HepG2 (cell line): ENCODE results near the gene NCOA4. TPM values are rescaled to one million over a fixed set of nuclear protein-coding genes. Genes with fewer than 3 reads are reported as not detected.

Source experiments
- AFF4 ChIP-seq: sonication (generic); formaldehyde crosslinking; IDR thresholded peaks from 2 replicates; pipeline ENCODE4 v1.4.0; 2020; ENCODE audit warnings: missing genetic modification reagents
- ARNT ChIP-seq: fragments of 450-650 bp; IDR thresholded peaks from 2 replicates; pipeline ENCODE4 v1.6.1; 2017
- DMTF1 ChIP-seq: sonication (generic); formaldehyde crosslinking; IDR thresholded peaks from 2 replicates; pipeline ENCODE4 v1.4.0; 2020; ENCODE audit warnings: mild to moderate bottlenecking, missing genetic modification reagents
- FOXO1 ChIP-seq: sonication (generic); formaldehyde crosslinking; IDR thresholded peaks from 2 replicates; pipeline ENCODE4 v1.4.0; 2020; ENCODE audit warnings: missing genetic modification reagents
- HDAC2 ChIP-seq: sonication (generic); formaldehyde crosslinking; IDR thresholded peaks from 2 replicates; pipeline ENCODE4 v1.4.0; 2020; ENCODE audit warnings: missing genetic modification reagents
- LCORL ChIP-seq, 2 experiments: fragments of 450-650 bp in 1 of 2; sonication (generic) in 1 of 2; formaldehyde crosslinking in 1 of 2; IDR thresholded peaks; 2 replicates each; pipeline versions ENCODE4 v1.5.0 to v1.6.1; 2017 to 2020; ENCODE audit warnings: antibody characterized with exemption in 1 of 2, missing genetic modification reagents in 1 of 2
- PAX8 ChIP-seq: sonication (generic); formaldehyde crosslinking; IDR thresholded peaks from 2 replicates; pipeline ENCODE4 v1.8.0; 2022; ENCODE audit warnings: mild to moderate bottlenecking, missing genetic modification reagents, borderline replicate concordance
- PITX1 ChIP-seq: sonication (generic); formaldehyde crosslinking; IDR thresholded peaks from 2 replicates; pipeline ENCODE4 v1.5.1; 2020; ENCODE audit warnings: mild to moderate bottlenecking, missing genetic modification reagents
- POLR2A ChIP-seq, 2 experiments: IDR thresholded peaks; 2 replicates each; pipeline ENCODE4 v1.6.1; 2011; ENCODE audit warnings: low read depth in 2 of 2, low read length in 2 of 2, mild to moderate bottlenecking in 1 of 2, moderate library complexity in 1 of 2; ENCODE audit not compliant: insufficient read depth in 1 of 2
- SRY ChIP-seq: sonication (generic); formaldehyde crosslinking; IDR thresholded peaks from 2 replicates; pipeline ENCODE4 v1.8.0; 2022; ENCODE audit warnings: mild to moderate bottlenecking, missing genetic modification reagents
- XRCC5 ChIP-seq: fragments of 200-400 bp; formaldehyde crosslinking; optimal IDR thresholded peaks from 2 replicates; pipeline ENCODE3; 2017; ENCODE audit warnings: mild to moderate bottlenecking, low read length
- ZBED4 ChIP-seq: sonication (generic); formaldehyde crosslinking; IDR thresholded peaks from 2 replicates; pipeline ENCODE4 v1.4.0; 2020; ENCODE audit warnings: missing genetic modification reagents, borderline replicate concordance
- ZNF556 ChIP-seq: sonication (generic); formaldehyde crosslinking; IDR thresholded peaks from 2 replicates; pipeline ENCODE4 v1.4.0; 2020; ENCODE audit warnings: mild to moderate bottlenecking, missing genetic modification reagents, borderline replicate concordance
- ZNF687 ChIP-seq: sonication (generic); formaldehyde crosslinking; IDR thresholded peaks from 2 replicates; pipeline ENCODE4 v1.5.1; 2020; ENCODE audit warnings: mild to moderate bottlenecking, missing genetic modification reagents, moderate library complexity
- ZNF713 ChIP-seq: sonication (generic); formaldehyde crosslinking; IDR thresholded peaks from 2 replicates; pipeline ENCODE4 v1.4.0; 2020; ENCODE audit warnings: mild to moderate bottlenecking, missing genetic modification reagents
- ZNF816 ChIP-seq: sonication (generic); formaldehyde crosslinking; IDR thresholded peaks from 2 replicates; pipeline ENCODE4 v1.8.0; 2022; ENCODE audit warnings: missing genetic modification reagents, mild to moderate bottlenecking, borderline replicate concordance
- polyA plus RNA-seq, 8 experiments: library from polyadenylated mRNA; depleted of rRNA in 3 of 8; stranded (reverse) in 7 of 8; unstranded in 1 of 8; fragments of >200 nt; fragmentation: Illumina TruSeq in 4 of 8; extraction: Trizol in 4 of 8; gene quantifications; 2 replicates each; pipeline versions ENCODE4 v1.2.1 to v1.2.3, GENCODE V29; 2011 to 2016; ENCODE audit warnings: low read depth in 4 of 8, missing spikeins in 1 of 8, mixed read lengths in 1 of 8; ENCODE audit not compliant: insufficient read depth in 1 of 8
- total RNA-seq, 5 experiments: library from RNA; depleted of rRNA; stranded (reverse); fragments of >200 nt; fragmentation: Illumina TruSeq; extraction: Trizol; gene quantifications; 2 replicates each; pipeline ENCODE4 v1.2.3, GENCODE V29; 2016; ENCODE audit warnings: low read depth in 1 of 5

NCOA4 gene
- total and polyA plus RNA-seq, 2 of the 13 experiments (the other 11 are each of a cell fraction or from before 2014, with no cell fraction given) = 306 to 400 TPM

GRCh38 chr10:46033602-46034011 is 3.2 kb upstream of the NCOA4 start (continued):
- TF ChIP-seq DMTF1 (CRISPR knock-in tag) (no peak), ZNF556 (peak; percentile 53; the same call in 1 of the 2 replicates), XRCC5 (peak; percentile 35), ZNF713 (no peak), POLR2A (IDR thresholded peaks at IDR 0.05; ENCODE audit: insufficient read depth in 1 of 2, low read depth in 2 of 2, low read length in 2 of 2) (peak in 1 of 2 experiments; percentile 77; a peak in 2 of 4 replicates), HDAC2 (CRISPR knock-in tag) (peak; percentile 34; the same call in 1 of the 2 replicates), ARNT (no peak), LCORL (IDR thresholded peaks at IDR 0.05) (no peak), LCORL (CRISPR knock-in tag; IDR thresholded peaks at IDR 0.05) (0 out of 2 replicates have a peak, but pooled peaks have one; percentile 32), ZNF687 (CRISPR knock-in tag) (peak; percentile 89), ZBED4 (CRISPR knock-in tag) (no peak), PITX1 (CRISPR knock-in tag) (no peak), PAX8 (CRISPR knock-in tag) (no peak), FOXO1 (CRISPR knock-in tag) (peak; percentile 46; the same call in 1 of the 2 replicates), ZNF816 (CRISPR knock-in tag) (0 out of 2 replicates have a peak, but pooled peaks have one; percentile 49), SRY (peak; percentile 69; the same call in 1 of the 2 replicates), AFF4 (CRISPR knock-in tag) (no peak)
